Activated B cell treated with CpG ODN at 0.5 μM for 24 hours (primary cell): ENCODE data around the gene TNFAIP8L1. TPM values are rescaled to one million over a fixed set of nuclear protein-coding genes. Genes with fewer than 3 reads are reported as not detected.

Experiments
- ATAC-seq: fragments of 200-7000 bp; cut with Tn5 transposase; one replicate; pipeline ENCODE4 v1.10.0; 2021; ENCODE audit warnings: low read depth, mild to moderate bottlenecking, moderate library complexity
- CTCF ChIA-PET: fragments of 350-600 bp; sonication (Branson Sonifier 250); formaldehyde crosslinking; loops from one replicate; lab custom pipeline; 2021; ENCODE audit warnings: antibody characterized with exemption; lab: Charles Lee
- POLR2A ChIA-PET: fragments of 350-600 bp; sonication (Branson Sonifier 250); formaldehyde crosslinking; loops from one replicate; lab custom pipeline; 2021; ENCODE audit warnings: antibody characterized with exemption; lab: Charles Lee
- DNase-seq: peaks from one replicate; pipeline ENCODE4 v3.0.0; 2022
- H3K27ac Mint-ChIP-seq: one replicate; pipeline ENCODE4 v1.8.0; 2020; ENCODE audit warnings: mixed read lengths
- H3K27me3 Mint-ChIP-seq: one replicate; pipeline ENCODE4 v1.8.0; 2021; ENCODE audit warnings: mixed read lengths
- H3K36me3 Mint-ChIP-seq: one replicate; pipeline ENCODE4 v1.8.0; 2021; ENCODE audit warnings: low read depth, mixed read lengths
- H3K4me1 Mint-ChIP-seq: one replicate; pipeline ENCODE4 v1.8.0; 2021; ENCODE audit warnings: mixed read lengths
- H3K4me3 Mint-ChIP-seq: one replicate; pipeline ENCODE4 v1.8.0; 2020; ENCODE audit warnings: mild to moderate bottlenecking, mixed read lengths
- H3K9me3 Mint-ChIP-seq: one replicate; pipeline ENCODE4 v1.8.0; 2020; ENCODE audit warnings: mixed read lengths
- CTCF ChIP-seq: fragments of 200-600 bp; IDR thresholded peaks from one replicate; pipeline ENCODE4 v1.8.0; 2022; ENCODE audit warnings: antibody characterized with exemption, mild to moderate bottlenecking
- intact Hi-C: fragments of 100-400 bp; cut with micrococcal nuclease; formaldehyde crosslinking; loops from one replicate; pipeline ENCODE4 v1.15.1; 2024
- total RNA-seq: library from RNA; stranded (reverse); gene quantifications from 2 replicates; pipeline ENCODE4 v1.2.3, GENCODE V29; 2022

Gene TNFAIP8L1
- total RNA-seq, 1 donor from 2014 or later: 15.5 TPM

DNA sequence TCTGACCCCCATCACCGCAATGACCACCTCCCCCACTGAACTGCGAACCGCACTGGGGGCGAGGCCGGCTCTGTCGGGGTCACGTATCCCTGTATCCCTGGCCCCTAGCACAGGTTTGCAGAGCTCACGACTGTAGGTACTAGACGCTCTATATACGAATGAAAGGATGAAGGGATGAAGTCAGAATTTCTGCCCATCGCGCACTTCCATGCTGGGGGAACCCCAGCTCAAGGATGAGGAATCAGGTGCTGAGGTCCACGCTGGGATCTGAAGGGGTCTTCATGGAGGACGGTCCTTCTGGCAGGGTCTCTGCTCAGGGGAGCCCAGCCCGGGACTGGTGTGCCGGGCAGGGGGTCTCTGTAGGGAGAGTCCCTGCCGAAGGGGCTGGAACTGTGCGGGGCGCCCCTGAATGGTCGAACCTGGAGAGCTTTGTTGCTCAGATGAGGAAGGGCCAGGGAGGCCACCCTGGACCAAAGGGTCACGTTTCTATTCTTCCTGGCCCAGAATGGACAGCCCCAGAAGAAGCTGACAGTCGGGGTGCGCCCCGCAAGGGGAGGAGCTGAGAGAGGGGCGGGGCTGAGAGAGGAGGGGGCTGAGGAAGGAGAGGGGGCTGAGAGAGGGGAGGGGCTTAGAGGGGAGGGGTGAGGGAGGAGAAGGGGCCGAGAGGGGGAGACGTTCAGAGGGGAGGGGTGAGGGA lies 41.9 kb upstream of the TNFAIP8L1 start:
- Mint-ChIP-seq H3K27me3 (peaks cover 27% of the 10 kb centered on the region), H3K27ac (no peak overlapping the region)
- CTCF ChIA-PET: no interaction called here

GRCh38 chr19:4597975-4598671 lies 41.2 kb upstream of the TNFAIP8L1 start:
- no peak for TF ChIP-seq CTCF
- DNase-seq (no peak), ATAC-seq (peak; percentile 77)
- Mint-ChIP-seq H3K9me3 (no peaks in the 10 kb centered on the region), H3K4me1 (peaks cover 14% of the 10 kb centered on the region), H3K36me3 (no peaks in the 10 kb centered on the region), H3K4me3 (peak overlapping the region; percentile 63), H3K27me3 (peaks cover 24% of the 10 kb centered on the region), H3K27ac (no peak overlapping the region)
- CTCF ChIA-PET: no interaction called here
- intact Hi-C loops: no loop called here
- POLR2A ChIA-PET: no interaction called here

More for the DNA sequence above, 41.9 kb upstream of the TNFAIP8L1 start:
- Mint-ChIP-seq H3K4me3 (peak overlapping the region; percentile 38), H3K9me3 (no peaks in the 10 kb centered on the region), H3K36me3 (no peaks in the 10 kb centered on the region), H3K4me1 (peaks cover 14% of the 10 kb centered on the region)
- POLR2A ChIA-PET: interaction anchor here (0.7 kb wide), 1 partner anchor 808 kb away, joined by 15 read pairs; no protein-coding TSS in a partner anchor
- intact Hi-C loops: no loop called here
- no peak for TF ChIP-seq CTCF
- DNase-seq (no peak), ATAC-seq (no peak)

- CTCF ChIA-PET: no interaction called here
- peaks cover 24% of the 10 kb centered on the region for H3K27me3 Mint-ChIP-seq
- H3K4me3 Mint-ChIP-seq: no peak overlapping the region
- H3K36me3 Mint-ChIP-seq: no peaks in the 10 kb centered on the region
- H3K9me3 Mint-ChIP-seq: no peaks in the 10 kb centered on the region
- POLR2A ChIA-PET: no interaction called here
- DNase-seq (no peak), ATAC-seq (no peak)
- peaks cover 14% of the 10 kb centered on the region for H3K4me1 Mint-ChIP-seq
- no peak for TF ChIP-seq CTCF
- no peak overlapping the region for H3K27ac Mint-ChIP-seq
- intact Hi-C loops: no loop called here
Measured at GRCh38 chr19:4598712-4599111, 40.6 kb upstream of the TNFAIP8L1 start.

DNA sequence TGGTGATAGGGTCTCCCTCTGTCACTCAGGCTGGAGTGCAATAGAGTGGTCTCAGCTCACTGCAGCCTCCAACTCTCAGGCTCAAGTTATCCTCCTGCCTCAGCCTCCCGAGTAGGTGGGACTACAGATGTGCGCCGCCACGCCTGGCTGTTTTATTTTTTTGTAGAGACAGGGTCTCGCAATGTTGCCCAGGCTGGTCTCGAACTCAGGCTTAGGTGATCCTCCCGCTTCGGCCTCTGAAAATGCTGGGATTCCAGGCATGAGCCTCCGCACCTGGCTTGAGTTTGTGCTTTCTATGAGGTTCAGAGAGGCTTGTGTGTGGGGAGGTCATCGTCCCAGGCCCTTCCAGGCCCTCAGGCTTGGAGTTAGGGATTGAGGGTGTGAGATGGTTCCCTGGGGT lies 39.2 kb upstream of the TNFAIP8L1 start:
- ChIA-PET POLR2A (no interaction called here), CTCF (no interaction called here)
- intact Hi-C loops: no loop called here
- DNase-seq (no peak), ATAC-seq (no peak)
- no peaks in the 10 kb centered on the region for H3K36me3 Mint-ChIP-seq
- peaks cover 21% of the 10 kb centered on the region for H3K27me3 Mint-ChIP-seq
- no peaks in the 10 kb centered on the region for H3K9me3 Mint-ChIP-seq
- H3K4me1 Mint-ChIP-seq: peaks cover 14% of the 10 kb centered on the region
- H3K27ac Mint-ChIP-seq: no peak overlapping the region
- TF ChIP-seq CTCF: no peak
- no peak overlapping the region for H3K4me3 Mint-ChIP-seq

DNA sequence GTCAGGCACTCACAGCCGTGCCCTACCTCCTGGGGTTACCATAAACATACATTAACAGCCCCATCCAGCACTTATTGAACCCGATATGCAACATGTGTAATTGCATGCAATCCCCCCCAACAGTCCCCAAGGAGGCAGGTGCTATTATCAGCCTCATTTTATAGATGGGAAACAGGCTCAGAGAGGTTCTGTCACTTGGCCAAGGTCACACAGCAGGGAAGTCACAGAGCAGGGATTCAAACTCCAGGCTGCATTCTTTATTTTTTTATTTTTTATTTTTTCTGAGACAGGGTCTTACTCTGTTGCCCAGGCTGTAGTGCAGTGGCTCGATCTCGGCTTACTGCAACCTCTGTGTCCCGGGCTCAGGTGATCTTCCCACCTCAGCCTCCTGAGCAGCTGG lies 38.4 kb upstream of the TNFAIP8L1 start:
- H3K27me3 Mint-ChIP-seq: peaks cover 21% of the 10 kb centered on the region
- H3K9me3 Mint-ChIP-seq: no peaks in the 10 kb centered on the region
- H3K36me3 Mint-ChIP-seq: no peaks in the 10 kb centered on the region
- no peak for ATAC-seq
- ChIA-PET POLR2A (no interaction called here), CTCF (no interaction called here)
- no peak overlapping the region for H3K4me3 Mint-ChIP-seq
- no peak overlapping the region for H3K27ac Mint-ChIP-seq
- H3K4me1 Mint-ChIP-seq: peaks cover 14% of the 10 kb centered on the region
- DNase-seq: no peak
- intact Hi-C loops: no loop called here
- no peak for TF ChIP-seq CTCF
